Measurements from ENCODE around the gene ARMC3. TPM values are rescaled to one million over a fixed set of nuclear protein-coding genes. Genes with fewer than 3 reads are reported as not detected.

The ARMC3 gene
- total RNA-seq, 1 experiment from 2014 or later = 0.09 TPM

DNA sequence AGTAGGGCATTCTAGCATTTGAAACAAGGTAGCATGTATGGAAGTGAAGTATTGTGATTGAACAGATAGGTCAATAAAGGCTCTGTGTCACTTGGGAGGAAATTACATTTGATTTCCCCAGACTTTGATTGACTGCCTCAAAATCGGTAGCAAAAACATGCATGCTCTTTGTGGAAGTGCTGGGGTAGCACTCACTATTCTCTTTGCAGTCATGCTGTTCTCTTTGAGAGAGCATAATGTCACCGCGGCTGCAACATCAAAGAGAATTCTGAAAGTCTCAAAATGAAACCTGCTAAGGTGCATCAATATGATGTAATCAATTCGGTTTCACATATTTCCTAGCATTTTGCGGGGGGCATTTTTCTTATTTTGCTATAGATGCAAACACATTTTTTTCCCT lies 64.2 kb downstream of the ARMC3 start:
- no peaks in the 10 kb centered on the region for H3K27me3 ChIP-seq (ENCODE audit: insufficient read depth, low read length)
- no peaks in the 10 kb centered on the region; a peak in 1 of 5 replicates for H3K9me3 Mint-ChIP-seq
- no peaks in the 10 kb centered on the region for H3K23me2 ChIP-seq (ENCODE audit: insufficient read length, low read depth, low read length, poor library complexity, severe bottlenecking)
- H3K14ac ChIP-seq (ENCODE audit: insufficient read depth, low read length) = no peak overlapping the region
- no peak overlapping the region for H3K27ac Mint-ChIP-seq
- H3K9me3 ChIP-seq (ENCODE audit: control insufficient read depth, low read depth, low read length) = no peaks in the 10 kb centered on the region
- no peak overlapping the region for H2AK5ac ChIP-seq (ENCODE audit: insufficient read length, low read length)
- H4K8ac ChIP-seq (replicated peaks; ENCODE audit: insufficient read length, low read depth, low read length) = no peak overlapping the region
- peaks cover 5 to 7% of the 10 kb centered on the region in 2 experiments for H3K4me1 Mint-ChIP-seq
- H3K4me3 Mint-ChIP-seq = no peak overlapping the region
- H2BK20ac ChIP-seq (ENCODE audit: low read depth, low read length, poor library complexity, severe bottlenecking) = no peak overlapping the region
- no peak overlapping the region for H3K4me2 ChIP-seq (ENCODE audit: insufficient read depth, insufficient read length, low read length)
- no peak overlapping the region for H2AFZ ChIP-seq (ENCODE audit: low read length)
- no peak for DNase-seq
- H2BK120ac ChIP-seq (ENCODE audit: low read depth, low read length, poor library complexity, severe bottlenecking) = no peak overlapping the region
- H3K27ac ChIP-seq (ENCODE audit: insufficient read length, low read depth, low read length) = no peak overlapping the region
- no peak overlapping the region for H3T11ph ChIP-seq (ENCODE audit: low read length)
- TF ChIP-seq, protein P1, sequence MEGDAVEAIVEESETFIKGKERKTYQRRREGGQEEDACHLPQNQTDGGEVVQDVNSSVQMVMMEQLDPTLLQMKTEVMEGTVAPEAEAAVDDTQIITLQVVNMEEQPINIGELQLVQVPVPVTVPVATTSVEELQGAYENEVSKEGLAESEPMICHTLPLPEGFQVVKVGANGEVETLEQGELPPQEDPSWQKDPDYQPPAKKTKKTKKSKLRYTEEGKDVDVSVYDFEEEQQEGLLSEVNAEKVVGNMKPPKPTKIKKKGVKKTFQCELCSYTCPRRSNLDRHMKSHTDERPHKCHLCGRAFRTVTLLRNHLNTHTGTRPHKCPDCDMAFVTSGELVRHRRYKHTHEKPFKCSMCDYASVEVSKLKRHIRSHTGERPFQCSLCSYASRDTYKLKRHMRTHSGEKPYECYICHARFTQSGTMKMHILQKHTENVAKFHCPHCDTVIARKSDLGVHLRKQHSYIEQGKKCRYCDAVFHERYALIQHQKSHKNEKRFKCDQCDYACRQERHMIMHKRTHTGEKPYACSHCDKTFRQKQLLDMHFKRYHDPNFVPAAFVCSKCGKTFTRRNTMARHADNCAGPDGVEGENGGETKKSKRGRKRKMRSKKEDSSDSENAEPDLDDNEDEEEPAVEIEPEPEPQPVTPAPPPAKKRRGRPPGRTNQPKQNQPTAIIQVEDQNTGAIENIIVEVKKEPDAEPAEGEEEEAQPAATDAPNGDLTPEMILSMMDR (conservative IDR thresholded peaks at IDR 0.05) = no peak
- H3K56ac ChIP-seq (ENCODE audit: insufficient read length, low read depth, low read length) = no peak overlapping the region
- no peaks in the 10 kb centered on the region; the same call in 1 of the 2 replicates for H3K27me3 Mint-ChIP-seq (ENCODE audit: low read depth)
- no peaks in the 10 kb centered on the region for H4K20me1 ChIP-seq (ENCODE audit: control insufficient read depth, insufficient read depth, insufficient read length)
- no peak overlapping the region for H2BK12ac ChIP-seq (ENCODE audit: insufficient read length, low read depth, low read length)
- no peaks in the 10 kb centered on the region for H3K36me3 Mint-ChIP-seq (ENCODE audit: insufficient read depth in 1 of 3, low read depth in 3 of 3)
- no peak overlapping the region for H3K4ac ChIP-seq (ENCODE audit: low read depth, low read length)
- no peak overlapping the region for H2BK5ac ChIP-seq (ENCODE audit: insufficient read length, low read length)
- no peak overlapping the region for H3K18ac ChIP-seq (ENCODE audit: insufficient read length, low read depth, low read length)
- H3K23ac ChIP-seq (ENCODE audit: insufficient read length, low read depth, low read length) = no peak overlapping the region
- H4K91ac ChIP-seq (ENCODE audit: insufficient read length, low read depth, low read length) = no peak overlapping the region
- H3K79me1 ChIP-seq (ENCODE audit: insufficient read depth, low read depth, low read length, poor library complexity, severe bottlenecking) = no peaks in the 10 kb centered on the region
- WGBS (ENCODE audit: extremely low coverage, insufficient read length, low lambda C conversion rate) = no CpG with 5 or more reads among the region's 5 CpGs
- no peak overlapping the region for H3K9ac ChIP-seq (ENCODE audit: extremely low read depth, insufficient read length, low read length)
- no peak overlapping the region for H4K5ac ChIP-seq (ENCODE audit: insufficient read length, low read depth, low read length)
- no peak overlapping the region for H2BK15ac ChIP-seq (ENCODE audit: low read depth, low read length)
- H3K4me1 ChIP-seq (ENCODE audit: insufficient read depth, low read length) = no peaks in the 10 kb centered on the region
- H3K79me2 ChIP-seq (ENCODE audit: insufficient read depth, low read length) = no peaks in the 10 kb centered on the region

All from H9 (cell line).